H1 (cell line): ENCODE measurements around the gene ACAP3.

ENCODE experiments used
- PHF8 ChIP-seq: fragments of 200-600 bp; sonication (generic); conservative IDR thresholded peaks from 2 replicates; pipeline ENCODE4 v1.7.1; 2012; ENCODE audit warnings: low read depth, mild to moderate bottlenecking, inconsistent platforms, low read length, moderate library complexity
- TF ChIP-seq, protein P1 (sequence below), 3 experiments: IDR thresholded peaks; 1 replicate in 2 of 3; 2 replicates in 1 of 3; pipeline versions ENCODE4 v1.5.1 to v1.6.1; 2011; ENCODE audit warnings: low read length in 3 of 3, mild to moderate bottlenecking in 3 of 3, inconsistent platforms in 2 of 3, low read depth in 1 of 3, moderate library complexity in 1 of 3; ENCODE audit not compliant: insufficient read depth in 1 of 3; ENCODE audit errors: control extremely low read depth in 1 of 3

GRCh38 chr1:1255078-1255477, 52.7 kb downstream of the ACAP3 start:
- TF ChIP-seq, protein P1, sequence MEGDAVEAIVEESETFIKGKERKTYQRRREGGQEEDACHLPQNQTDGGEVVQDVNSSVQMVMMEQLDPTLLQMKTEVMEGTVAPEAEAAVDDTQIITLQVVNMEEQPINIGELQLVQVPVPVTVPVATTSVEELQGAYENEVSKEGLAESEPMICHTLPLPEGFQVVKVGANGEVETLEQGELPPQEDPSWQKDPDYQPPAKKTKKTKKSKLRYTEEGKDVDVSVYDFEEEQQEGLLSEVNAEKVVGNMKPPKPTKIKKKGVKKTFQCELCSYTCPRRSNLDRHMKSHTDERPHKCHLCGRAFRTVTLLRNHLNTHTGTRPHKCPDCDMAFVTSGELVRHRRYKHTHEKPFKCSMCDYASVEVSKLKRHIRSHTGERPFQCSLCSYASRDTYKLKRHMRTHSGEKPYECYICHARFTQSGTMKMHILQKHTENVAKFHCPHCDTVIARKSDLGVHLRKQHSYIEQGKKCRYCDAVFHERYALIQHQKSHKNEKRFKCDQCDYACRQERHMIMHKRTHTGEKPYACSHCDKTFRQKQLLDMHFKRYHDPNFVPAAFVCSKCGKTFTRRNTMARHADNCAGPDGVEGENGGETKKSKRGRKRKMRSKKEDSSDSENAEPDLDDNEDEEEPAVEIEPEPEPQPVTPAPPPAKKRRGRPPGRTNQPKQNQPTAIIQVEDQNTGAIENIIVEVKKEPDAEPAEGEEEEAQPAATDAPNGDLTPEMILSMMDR (IDR thresholded peaks at IDR 0.05; ENCODE audit: control extremely low read depth in 1 of 3, insufficient read depth in 1 of 3, low read depth in 1 of 3, low read length in 3 of 3): no peak
- no peak for TF ChIP-seq PHF8
